AG09309 (cell line): Measurements from ENCODE around the gene CCR2.

Experiments used
- DNase-seq: peaks from one replicate; pipeline ENCODE4 v3.0.0-alpha.2; 2010; ENCODE audit warnings: low read depth
- H3K4me3 ChIP-seq: 2 replicates; pipeline ENCODE4 v1.5.1; 2011; ENCODE audit warnings: mild to moderate bottlenecking, low read depth, low read length, moderate library complexity; ENCODE audit not compliant: control insufficient read depth
- TF ChIP-seq, protein P1 (sequence below): IDR thresholded peaks from 2 replicates; pipeline ENCODE4 v1.5.1; 2011; ENCODE audit warnings: mild to moderate bottlenecking, low read depth, low read length, inconsistent platforms; ENCODE audit not compliant: insufficient read depth, control insufficient read depth; ENCODE audit errors: missing control alignments

The CCR2 gene

DNA sequence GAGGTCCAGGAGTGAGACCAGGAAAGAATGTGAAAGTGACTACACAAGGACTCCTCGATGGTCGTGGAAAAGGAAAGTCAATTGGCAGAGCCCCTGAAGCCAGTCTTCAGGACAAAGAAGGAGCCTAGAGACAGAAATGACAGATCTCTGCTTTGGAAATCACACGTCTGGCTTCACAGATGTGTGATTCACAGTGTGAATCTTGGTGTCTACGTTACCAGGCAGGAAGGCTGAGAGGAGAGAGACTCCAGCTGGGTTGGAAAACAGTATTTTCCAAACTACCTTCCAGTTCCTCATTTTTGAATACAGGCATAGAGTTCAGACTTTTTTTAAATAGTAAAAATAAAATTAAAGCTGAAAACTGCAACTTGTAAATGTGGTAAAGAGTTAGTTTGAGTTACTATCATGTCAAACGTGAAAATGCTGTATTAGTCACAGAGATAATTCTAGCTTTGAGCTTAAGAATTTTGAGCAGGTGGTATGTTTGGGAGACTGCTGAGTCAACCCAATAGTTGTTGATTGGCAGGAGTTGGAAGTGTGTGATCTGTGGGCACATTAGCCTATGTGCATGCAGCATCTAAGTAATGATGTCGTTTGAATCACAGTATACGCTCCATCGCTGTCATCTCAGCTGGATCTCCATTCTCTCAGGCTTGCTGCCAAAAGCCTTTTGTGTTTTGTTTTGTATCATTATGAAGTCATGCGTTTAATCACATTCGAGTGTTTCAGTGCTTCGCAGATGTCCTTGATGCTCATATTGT lies 6.0 kb downstream of the CCR2 start:
- no peak overlapping the region for H3K4me3 ChIP-seq

GRCh38 chr3:46360907-46361306 lies 7.0 kb downstream of the CCR2 start:
- no peak for DNase-seq
- TF ChIP-seq, protein P1, sequence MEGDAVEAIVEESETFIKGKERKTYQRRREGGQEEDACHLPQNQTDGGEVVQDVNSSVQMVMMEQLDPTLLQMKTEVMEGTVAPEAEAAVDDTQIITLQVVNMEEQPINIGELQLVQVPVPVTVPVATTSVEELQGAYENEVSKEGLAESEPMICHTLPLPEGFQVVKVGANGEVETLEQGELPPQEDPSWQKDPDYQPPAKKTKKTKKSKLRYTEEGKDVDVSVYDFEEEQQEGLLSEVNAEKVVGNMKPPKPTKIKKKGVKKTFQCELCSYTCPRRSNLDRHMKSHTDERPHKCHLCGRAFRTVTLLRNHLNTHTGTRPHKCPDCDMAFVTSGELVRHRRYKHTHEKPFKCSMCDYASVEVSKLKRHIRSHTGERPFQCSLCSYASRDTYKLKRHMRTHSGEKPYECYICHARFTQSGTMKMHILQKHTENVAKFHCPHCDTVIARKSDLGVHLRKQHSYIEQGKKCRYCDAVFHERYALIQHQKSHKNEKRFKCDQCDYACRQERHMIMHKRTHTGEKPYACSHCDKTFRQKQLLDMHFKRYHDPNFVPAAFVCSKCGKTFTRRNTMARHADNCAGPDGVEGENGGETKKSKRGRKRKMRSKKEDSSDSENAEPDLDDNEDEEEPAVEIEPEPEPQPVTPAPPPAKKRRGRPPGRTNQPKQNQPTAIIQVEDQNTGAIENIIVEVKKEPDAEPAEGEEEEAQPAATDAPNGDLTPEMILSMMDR, result no peak
- H3K4me3 ChIP-seq, result no peak overlapping the region

More for the DNA sequence above, 6.0 kb downstream of the CCR2 start:
- no peak for DNase-seq
- TF ChIP-seq, protein P1, result no peak

DNA sequence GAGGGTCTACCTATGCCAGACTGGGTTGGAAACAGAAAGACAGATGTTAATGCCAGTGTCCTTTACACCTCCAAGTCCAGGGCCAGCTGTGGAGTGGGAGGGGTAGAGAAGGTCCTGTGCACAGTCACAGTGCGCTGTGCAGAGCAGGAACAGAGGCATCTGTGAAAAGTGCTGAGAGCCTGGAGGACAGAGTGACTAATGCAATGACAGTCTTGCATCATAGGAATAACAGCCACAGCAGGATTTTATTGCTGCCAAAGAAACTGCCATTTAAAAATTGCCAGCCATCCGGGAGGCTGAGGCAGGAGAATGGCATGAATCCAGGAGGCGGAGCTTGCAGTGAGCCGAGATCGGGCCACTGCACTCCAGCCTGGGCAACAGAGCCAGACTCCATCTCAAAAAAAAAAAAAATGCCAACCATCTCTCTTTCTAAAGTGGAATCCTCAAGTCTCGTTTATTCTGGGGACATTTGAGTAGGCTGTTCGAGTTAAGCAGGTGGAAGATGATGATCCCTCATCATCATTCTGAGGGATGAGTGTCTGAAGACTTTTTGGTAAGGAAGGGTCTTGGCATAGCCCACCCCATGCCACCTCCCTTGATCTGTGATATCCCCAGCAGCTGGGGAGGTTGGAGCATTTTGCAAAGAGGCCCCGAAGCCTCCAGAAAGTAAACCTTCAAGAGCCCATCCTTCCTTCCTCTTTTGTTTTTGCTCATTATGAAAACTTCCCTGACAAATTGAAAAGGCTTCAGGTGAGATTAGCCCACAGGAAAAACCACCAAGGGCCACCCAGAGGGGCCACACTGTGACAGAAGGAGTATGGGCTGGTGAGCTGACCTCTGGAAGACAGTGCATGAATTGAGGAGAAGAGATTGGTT lies 7.7 kb downstream of the CCR2 start:
- no peak overlapping the region for H3K4me3 ChIP-seq
- TF ChIP-seq, protein P1, result no peak
- no peak for DNase-seq

DNA sequence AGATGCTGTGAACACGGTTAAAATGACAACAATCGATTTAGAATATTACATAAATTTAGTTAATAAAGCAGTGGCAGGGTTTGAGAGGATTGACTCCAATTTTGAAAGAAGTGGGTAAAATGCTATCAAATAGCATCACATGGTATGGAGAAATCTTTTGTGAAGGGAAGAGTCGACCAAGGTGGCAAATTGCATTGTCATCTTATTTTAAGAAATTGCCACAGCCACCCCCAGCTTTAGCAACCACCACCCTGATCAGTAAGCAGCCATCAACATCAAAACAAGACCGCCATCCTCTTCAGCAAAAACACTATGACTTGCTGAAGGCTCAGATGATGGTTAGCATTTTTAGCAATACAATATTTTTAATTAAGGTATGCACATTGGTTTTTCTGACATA lies 11.1 kb downstream of the CCR2 start:
- no peak for DNase-seq
- TF ChIP-seq, protein P1, result no peak
- H3K4me3 ChIP-seq, result no peak overlapping the region

GRCh38 chr3:46365737-46366524 lies 12.0 kb downstream of the CCR2 start:
- no peak for DNase-seq

More at GRCh38 chr3:46365737-46366524, 12.0 kb downstream of the CCR2 start:
- TF ChIP-seq, protein P1, result no peak
- H3K4me3 ChIP-seq, result no peak overlapping the region
